Fibroblast of lung (primary cell): Measurements from ENCODE around the gene KRT16. TPM values are rescaled to one million over a fixed set of nuclear protein-coding genes. Genes with fewer than 3 reads are reported as not detected.

ENCODE experiments used
- DNase-seq, 2 donors: peaks; one replicate each; pipeline versions ENCODE4 v3.0.0 to v3.0.0-alpha.2; 2010; ENCODE audit warnings: low read depth in 2 of 2
- H2AFZ ChIP-seq: 2 replicates; pipeline ENCODE4 v1.5.1; 2012; ENCODE audit warnings: low read length, control low read depth, inconsistent platforms
- H3K27ac ChIP-seq: 2 replicates; pipeline ENCODE4 v1.5.1; 2011; ENCODE audit warnings: low read length, control low read depth; ENCODE audit not compliant: insufficient read depth
- H3K27me3 ChIP-seq: 2 replicates; pipeline ENCODE4 v1.5.1; 2011; ENCODE audit warnings: mild to moderate bottlenecking, low read length; ENCODE audit not compliant: control insufficient read depth, insufficient read depth
- H3K36me3 ChIP-seq: 2 replicates; pipeline ENCODE4 v1.5.1; 2011; ENCODE audit warnings: low read length; ENCODE audit not compliant: control insufficient read depth, insufficient read depth
- H3K4me1 ChIP-seq: 2 replicates; pipeline ENCODE4 v1.5.1; 2011; ENCODE audit warnings: low read length; ENCODE audit not compliant: control insufficient read depth, insufficient read depth; ENCODE audit errors: extremely low read depth
- H3K4me2 ChIP-seq: 2 replicates; pipeline ENCODE4 v1.5.1; 2011; ENCODE audit warnings: low read length, control low read depth; ENCODE audit not compliant: insufficient read depth; ENCODE audit errors: extremely low read depth
- H3K4me3 ChIP-seq, 4 experiments: fragments of 200-600 bp in 1 of 4; sonication (generic) in 1 of 4; replicated peaks in 1 of 4; 2 replicates each; pipeline ENCODE4 v1.5.1; 2011 to 2016; ENCODE audit warnings: low read length in 4 of 4, low read depth in 3 of 4, mild to moderate bottlenecking in 3 of 4, control low read depth in 2 of 4, inconsistent platforms in 1 of 4, mixed read lengths in 1 of 4; ENCODE audit not compliant: insufficient read depth in 1 of 4; ENCODE audit errors: control extremely low read depth in 1 of 4
- H3K79me2 ChIP-seq: 2 replicates; pipeline ENCODE4 v1.5.1; 2012; ENCODE audit warnings: mild to moderate bottlenecking, low read length, inconsistent platforms; ENCODE audit not compliant: control insufficient read depth, insufficient read depth
- H3K9ac ChIP-seq: 2 replicates; pipeline ENCODE4 v1.5.1; 2011; ENCODE audit warnings: mild to moderate bottlenecking, low read length, control low read depth; ENCODE audit not compliant: insufficient read depth
- H3K9me3 ChIP-seq: 2 replicates; pipeline ENCODE4 v1.5.1; 2012; ENCODE audit warnings: low read depth, low read length; ENCODE audit not compliant: control insufficient read depth, insufficient read depth
- H4K20me1 ChIP-seq: 2 replicates; pipeline ENCODE4 v1.5.1; 2011; ENCODE audit warnings: low read length; ENCODE audit not compliant: control insufficient read depth, insufficient read depth; ENCODE audit errors: extremely low read depth
- EZH2 ChIP-seq: IDR thresholded peaks from 2 replicates; pipeline ENCODE4 v1.5.1; 2012; ENCODE audit warnings: low read length, control low read depth, mild to moderate bottlenecking; ENCODE audit errors: missing control alignments
- polyA plus RNA-seq, 2 donors: library from polyadenylated mRNA; depleted of rRNA in 1 of 2; stranded (reverse) in 1 of 2; unstranded in 1 of 2; fragments of >200 nt; gene quantifications; 2 replicates each; pipeline ENCODE4 v1.2.1, GENCODE V29; 2011 to 2012; ENCODE audit warnings: missing spikeins in 1 of 2
- total RNA-seq: library from RNA; depleted of rRNA; stranded (reverse); fragments of >200 nt; gene quantifications from 2 replicates; pipeline ENCODE4 v1.2.1, GENCODE V29; 2014
- TF ChIP-seq, protein P1 (sequence below), 2 donors: IDR thresholded peaks in 1 of 2; conservative IDR thresholded peaks in 1 of 2; 1 replicate in 1 of 2; 2 replicates in 1 of 2; pipeline ENCODE4 v1.5.1; 2011 to 2012; ENCODE audit warnings: low read length in 2 of 2, control low read depth in 1 of 2, inconsistent platforms in 1 of 2, low read depth in 1 of 2, mild to moderate bottlenecking in 1 of 2

The KRT16 gene
- total and polyA plus RNA-seq, 2 donors (not counting 1 experiment from before 2014, with no cell fraction given), result 0.09 TPM; not detected in 1

- Histone ChIP-seq H3K79me2 (no peaks in the 10 kb centered on the region), H3K27ac (no peak overlapping the region), H3K4me3 (no peak overlapping the region), H3K27me3 (peaks cover 7% of the 10 kb centered on the region), H3K4me1 (no peaks in the 10 kb centered on the region), H3K36me3 (no peaks in the 10 kb centered on the region), H3K9me3 (no peaks in the 10 kb centered on the region), H3K4me2 (no peak overlapping the region), H2AFZ (no peak overlapping the region), H3K9ac (no peak overlapping the region), H4K20me1 (no peaks in the 10 kb centered on the region)
- TF ChIP-seq, protein P1, sequence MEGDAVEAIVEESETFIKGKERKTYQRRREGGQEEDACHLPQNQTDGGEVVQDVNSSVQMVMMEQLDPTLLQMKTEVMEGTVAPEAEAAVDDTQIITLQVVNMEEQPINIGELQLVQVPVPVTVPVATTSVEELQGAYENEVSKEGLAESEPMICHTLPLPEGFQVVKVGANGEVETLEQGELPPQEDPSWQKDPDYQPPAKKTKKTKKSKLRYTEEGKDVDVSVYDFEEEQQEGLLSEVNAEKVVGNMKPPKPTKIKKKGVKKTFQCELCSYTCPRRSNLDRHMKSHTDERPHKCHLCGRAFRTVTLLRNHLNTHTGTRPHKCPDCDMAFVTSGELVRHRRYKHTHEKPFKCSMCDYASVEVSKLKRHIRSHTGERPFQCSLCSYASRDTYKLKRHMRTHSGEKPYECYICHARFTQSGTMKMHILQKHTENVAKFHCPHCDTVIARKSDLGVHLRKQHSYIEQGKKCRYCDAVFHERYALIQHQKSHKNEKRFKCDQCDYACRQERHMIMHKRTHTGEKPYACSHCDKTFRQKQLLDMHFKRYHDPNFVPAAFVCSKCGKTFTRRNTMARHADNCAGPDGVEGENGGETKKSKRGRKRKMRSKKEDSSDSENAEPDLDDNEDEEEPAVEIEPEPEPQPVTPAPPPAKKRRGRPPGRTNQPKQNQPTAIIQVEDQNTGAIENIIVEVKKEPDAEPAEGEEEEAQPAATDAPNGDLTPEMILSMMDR (conservative IDR thresholded peaks at IDR 0.05 in 1 of 2, IDR thresholded peaks at IDR 0.05 in 1 of 2; ENCODE audit: low read depth in 1 of 2, low read length in 2 of 2), result no peak
- no peak for TF ChIP-seq EZH2
- DNase-seq, result no peak
Observed at GRCh38 chr17:41575336-41575735, 37.2 kb downstream of the KRT16 start.

GRCh38 chr17:41571561-41572434, 40.8 kb downstream of the KRT16 start, which contains the start of gene KRT9:
Gene KRT9 (minus strand): TSS chr17:41572059. CDS start chr17:41571992, 67 bp downstream.
- Histone ChIP-seq H3K9me3 (no peaks in the 10 kb centered on the region), H2AFZ (no peak within 1 kb of the TSS), H4K20me1 (no peaks in the 10 kb centered on the region), H3K79me2 (no peaks in the 10 kb centered on the region), H3K27ac (no peak within 1 kb of the TSS), H3K4me3 (no peak within 1 kb of the TSS), H3K27me3 (peaks cover 10% of the 10 kb centered on the region), H3K4me2 (no peak within 1 kb of the TSS), H3K9ac (no peak within 1 kb of the TSS), H3K4me1 (no peaks in the 10 kb centered on the region), H3K36me3 (no peaks in the 10 kb centered on the region)
- TF ChIP-seq EZH2, result no peak
- TF ChIP-seq, protein P1 (conservative IDR thresholded peaks at IDR 0.05 in 1 of 2, IDR thresholded peaks at IDR 0.05 in 1 of 2; ENCODE audit: low read depth in 1 of 2, low read length in 2 of 2), result no peak
- no peak for DNase-seq

- H3K79me2 ChIP-seq, result no peaks in the 10 kb centered on the region
- TF ChIP-seq, protein P1 (conservative IDR thresholded peaks at IDR 0.05 in 1 of 2, IDR thresholded peaks at IDR 0.05 in 1 of 2; ENCODE audit: low read depth in 1 of 2, low read length in 2 of 2), result no peak
- TF ChIP-seq EZH2, result no peak
- H2AFZ ChIP-seq, result no peak overlapping the region
- no peak overlapping the region for H3K4me3 ChIP-seq
- H3K27ac ChIP-seq, result no peak overlapping the region
- no peak overlapping the region for H3K4me2 ChIP-seq
- no peaks in the 10 kb centered on the region for H3K4me1 ChIP-seq
- peaks cover 12% of the 10 kb centered on the region for H3K27me3 ChIP-seq
- H3K9me3 ChIP-seq, result no peaks in the 10 kb centered on the region
- H4K20me1 ChIP-seq, result no peaks in the 10 kb centered on the region
- H3K9ac ChIP-seq, result no peak overlapping the region
- DNase-seq, result no peak
- H3K36me3 ChIP-seq, result no peaks in the 10 kb centered on the region
Observed at GRCh38 chr17:41567317-41567716, 45.2 kb downstream of the KRT16 start.
